ENCODE results near the gene CTDSPL2. TPM values are rescaled to one million over a fixed set of nuclear protein-coding genes. Genes with fewer than 3 reads are reported as not detected.

CTDSPL2 gene
- total RNA-seq, 1 experiment from 2014 or later, result 98.0 TPM

DNA sequence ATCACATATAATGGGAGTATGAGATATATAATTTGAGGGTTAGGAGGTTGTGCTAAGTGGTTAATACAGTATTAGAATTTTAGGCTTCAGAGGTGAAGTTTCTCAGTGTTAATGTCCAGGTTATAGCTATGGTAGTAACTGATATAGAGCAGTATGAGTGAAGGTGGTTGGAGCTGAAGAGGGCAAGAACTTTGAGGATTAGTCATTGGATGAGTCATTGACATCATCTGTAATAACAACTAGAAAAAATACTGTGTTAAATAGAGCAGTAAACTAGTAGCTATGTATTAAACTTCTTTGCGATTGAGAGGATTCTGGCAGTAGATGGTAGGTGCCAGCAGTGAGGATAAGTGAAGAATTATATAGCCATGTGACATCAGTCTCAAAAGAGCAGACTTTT is 62.0 kb downstream of the CTDSPL2 start:
- no peak for TF ChIP-seq EZH2phosphoT487 (IDR thresholded peaks at IDR 0.05; ENCODE audit: borderline replicate concordance, low read length)
- TF ChIP-seq EZH2 (IDR thresholded peaks at IDR 0.05; ENCODE audit: low read length, unreplicated experiment), result no peak
- Histone ChIP-seq H3K4me1 (ENCODE audit: insufficient read depth, low read length) (peaks cover 28% of the 10 kb centered on the region), H2AFZ (ENCODE audit: low read length) (no peak overlapping the region), H3K9me2 (replicated peaks; ENCODE audit: low read length) (no peaks in the 10 kb centered on the region), H3K4me2 (ENCODE audit: low read length) (peak overlapping the region; percentile 35), H3K36me3 (ENCODE audit: low read depth, low read length) (peaks cover 30% of the 10 kb centered on the region; the same call in 1 of the 2 replicates), H3F3A (ENCODE audit: low read length, unreplicated experiment) (peaks cover 13% of the 10 kb centered on the region), H4K20me1 (ENCODE audit: low read length) (peaks cover 10% of the 10 kb centered on the region), H3K9ac (ENCODE audit: low read length) (no peak overlapping the region), H3K9me3 (ENCODE audit: low read length) (no peaks in the 10 kb centered on the region), H3K27ac (ENCODE audit: low read length) (peak overlapping the region; percentile 33), H3K27me3 (ENCODE audit: low read length) (no peaks in the 10 kb centered on the region), H3K4me3 (ENCODE audit: low read length) (no peak overlapping the region), H3K79me2 (ENCODE audit: low read length) (peaks cover 12% of the 10 kb centered on the region)
- ChIA-PET POLR2A (ENCODE audit: unreplicated experiment) (interaction anchor here (0.8 to 1.0 kb wide), 2 partner anchors 48 to 63 kb away, joined by 5 to 7 read pairs; partner anchors contain the start of gene EIF3J), CTCF (interaction anchor here (1.0 to 1.9 kb wide), 3 partner anchors 12 to 201 kb away, joined by 3 to 12 read pairs (median 4); partner anchors contain the start of gene CTDSPL2)
- ATAC-seq (peak; percentile 91), DNase-seq (peak; percentile 87)
- intact Hi-C loops (cut with micrococcal nuclease), result no loop called here
- BruUV-seq (replicated peaks), result no TSS peak

DNA sequence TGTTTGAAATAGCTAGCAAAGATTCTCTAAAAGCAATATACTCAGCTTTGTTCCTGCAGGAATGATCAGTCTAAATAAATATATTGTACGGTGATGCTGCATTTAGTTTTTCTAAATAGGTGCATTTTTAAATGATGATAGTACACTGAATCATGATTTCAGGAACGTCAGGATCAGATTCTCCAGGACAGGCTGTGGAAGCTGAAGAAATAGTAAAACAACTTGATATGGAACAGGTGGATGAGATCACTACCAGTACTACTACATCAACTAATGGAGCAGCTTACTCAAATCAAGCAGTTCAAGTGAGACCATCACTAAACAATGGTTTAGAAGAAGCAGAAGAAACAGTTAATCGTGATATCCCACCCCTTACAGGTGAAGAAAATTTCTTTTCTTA is 63.2 kb downstream of the CTDSPL2 start:
- Histone ChIP-seq H3K36me3 (ENCODE audit: low read depth, low read length) (peaks cover 24% of the 10 kb centered on the region; the same call in 1 of the 2 replicates), H3F3A (ENCODE audit: low read length, unreplicated experiment) (peaks cover 13% of the 10 kb centered on the region), H3K4me2 (ENCODE audit: low read length) (peak overlapping the region; percentile 35; the same call in 1 of the 2 replicates), H3K4me1 (ENCODE audit: insufficient read depth, low read length) (peaks cover 28% of the 10 kb centered on the region), H3K27ac (ENCODE audit: low read length) (peak overlapping the region; percentile 33), H3K27me3 (ENCODE audit: low read length) (no peaks in the 10 kb centered on the region), H3K9me2 (replicated peaks; ENCODE audit: low read length) (no peaks in the 10 kb centered on the region), H3K79me2 (ENCODE audit: low read length) (peaks cover 12% of the 10 kb centered on the region), H3K4me3 (ENCODE audit: low read length) (no peak overlapping the region), H2AFZ (ENCODE audit: low read length) (no peak overlapping the region), H3K9ac (ENCODE audit: low read length) (no peak overlapping the region), H3K9me3 (ENCODE audit: low read length) (no peaks in the 10 kb centered on the region), H4K20me1 (ENCODE audit: low read length) (peaks cover 10% of the 10 kb centered on the region)
- ChIA-PET POLR2A (ENCODE audit: unreplicated experiment) (interaction anchor here (0.6 to 0.7 kb wide), 3 partner anchors 11 to 207 kb away, joined by 3 to 6 read pairs (median 4); partner anchors contain the start of gene CTDSPL2), CTCF (interaction anchor here (1.1 to 1.9 kb wide), 2 partner anchors 11 to 203 kb away, joined by 3 to 12 read pairs; no protein-coding TSS in a partner anchor)
- BruUV-seq (replicated peaks), result no TSS peak
- ATAC-seq (peak; percentile 67), DNase-seq (peak; percentile 70)
- TF ChIP-seq, protein P1, sequence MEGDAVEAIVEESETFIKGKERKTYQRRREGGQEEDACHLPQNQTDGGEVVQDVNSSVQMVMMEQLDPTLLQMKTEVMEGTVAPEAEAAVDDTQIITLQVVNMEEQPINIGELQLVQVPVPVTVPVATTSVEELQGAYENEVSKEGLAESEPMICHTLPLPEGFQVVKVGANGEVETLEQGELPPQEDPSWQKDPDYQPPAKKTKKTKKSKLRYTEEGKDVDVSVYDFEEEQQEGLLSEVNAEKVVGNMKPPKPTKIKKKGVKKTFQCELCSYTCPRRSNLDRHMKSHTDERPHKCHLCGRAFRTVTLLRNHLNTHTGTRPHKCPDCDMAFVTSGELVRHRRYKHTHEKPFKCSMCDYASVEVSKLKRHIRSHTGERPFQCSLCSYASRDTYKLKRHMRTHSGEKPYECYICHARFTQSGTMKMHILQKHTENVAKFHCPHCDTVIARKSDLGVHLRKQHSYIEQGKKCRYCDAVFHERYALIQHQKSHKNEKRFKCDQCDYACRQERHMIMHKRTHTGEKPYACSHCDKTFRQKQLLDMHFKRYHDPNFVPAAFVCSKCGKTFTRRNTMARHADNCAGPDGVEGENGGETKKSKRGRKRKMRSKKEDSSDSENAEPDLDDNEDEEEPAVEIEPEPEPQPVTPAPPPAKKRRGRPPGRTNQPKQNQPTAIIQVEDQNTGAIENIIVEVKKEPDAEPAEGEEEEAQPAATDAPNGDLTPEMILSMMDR (conservative IDR thresholded peaks at IDR 0.05; ENCODE audit: low read depth, low read length), result no peak
- TF ChIP-seq EZH2phosphoT487 (IDR thresholded peaks at IDR 0.05; ENCODE audit: borderline replicate concordance, low read length) (no peak), EZH2 (IDR thresholded peaks at IDR 0.05; ENCODE audit: low read length, unreplicated experiment) (no peak)
- intact Hi-C loops (cut with micrococcal nuclease), result no loop called here

DNA sequence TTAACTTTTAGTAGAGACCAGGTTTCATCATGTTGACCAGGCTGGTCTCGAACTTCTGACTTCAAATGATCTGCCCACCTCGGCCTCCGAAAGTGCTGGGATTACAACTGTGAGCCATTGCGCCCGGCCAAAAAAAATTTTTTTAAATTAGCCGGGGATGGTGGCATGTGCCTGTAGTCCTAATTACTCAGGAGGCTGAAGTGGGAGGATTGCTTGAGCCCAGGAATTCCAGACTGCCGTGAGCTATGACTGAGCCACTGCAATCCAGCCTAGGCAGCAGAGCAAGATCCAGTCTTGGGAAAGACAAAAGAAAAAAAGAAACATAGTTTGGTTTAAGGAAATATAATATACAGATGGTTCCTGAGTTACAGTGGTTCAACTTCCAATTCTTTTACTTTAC is 64.6 kb downstream of the CTDSPL2 start:
- Histone ChIP-seq H3K79me2 (ENCODE audit: low read length) (peaks cover 12% of the 10 kb centered on the region), H2AFZ (ENCODE audit: low read length) (no peak overlapping the region), H3K4me3 (ENCODE audit: low read length) (no peak overlapping the region), H3K9me2 (replicated peaks; ENCODE audit: low read length) (no peaks in the 10 kb centered on the region), H3K4me1 (ENCODE audit: insufficient read depth, low read length) (peaks cover 28% of the 10 kb centered on the region), H3F3A (ENCODE audit: low read length, unreplicated experiment) (peaks cover 13% of the 10 kb centered on the region), H3K9ac (ENCODE audit: low read length) (no peak overlapping the region), H3K9me3 (ENCODE audit: low read length) (no peaks in the 10 kb centered on the region), H3K36me3 (ENCODE audit: low read depth, low read length) (peaks cover 23% of the 10 kb centered on the region), H4K20me1 (ENCODE audit: low read length) (peaks cover 10% of the 10 kb centered on the region), H3K27ac (ENCODE audit: low read length) (no peak overlapping the region), H3K4me2 (ENCODE audit: low read length) (no peak overlapping the region), H3K27me3 (ENCODE audit: low read length) (no peaks in the 10 kb centered on the region)
- intact Hi-C loops (cut with micrococcal nuclease), result no loop called here
- DNase-seq, result no peak
- ChIA-PET POLR2A (ENCODE audit: unreplicated experiment) (no interaction called here), CTCF (no interaction called here)
- no TSS peak for BruUV-seq (replicated peaks)
- TF ChIP-seq, protein P1 (conservative IDR thresholded peaks at IDR 0.05; ENCODE audit: low read depth, low read length), result no peak
- TF ChIP-seq EZH2phosphoT487 (IDR thresholded peaks at IDR 0.05; ENCODE audit: borderline replicate concordance, low read length) (no peak), EZH2 (IDR thresholded peaks at IDR 0.05; ENCODE audit: low read length, unreplicated experiment) (no peak)
- no peak for ATAC-seq
